ENCODE measurements around the gene MAP7D3. TPM values are rescaled to one million over a fixed set of nuclear protein-coding genes. Genes with fewer than 3 reads are reported as not detected.
A peak's percentile ranks its signal among the peaks of the same experiment; 100 is the strongest.
"Not testable (repeated sequence)": the region's sequence is repeated elsewhere in the genome, so short reads cannot be mapped to it uniquely, and the experiment has no call there.

MAP7D3 gene
- total RNA-seq = 28.1 and 28.6 TPM in 2 replicates

GRCh38 chrX:136251041-136251991, at the start of gene MAP7D3:
Gene MAP7D3 (minus strand): TSS chrX:136251400. CDS start chrX:136251358, 42 bp downstream.
- no peaks in the 10 kb centered on the region for H3K9me3 Mint-ChIP-seq
- peaks cover 13% of the 10 kb centered on the region for H3K4me1 Mint-ChIP-seq (ENCODE audit: low read depth)
- H3K27ac Mint-ChIP-seq = peak within 1 kb of the TSS; percentile 90
- no peaks in the 10 kb centered on the region for H3K27me3 Mint-ChIP-seq (ENCODE audit: low read depth)
- peak within 1 kb of the TSS; percentile 88 for H3K4me3 Mint-ChIP-seq (ENCODE audit: low read depth)
- peaks cover 2% of the 10 kb centered on the region for H3K36me3 Mint-ChIP-seq (ENCODE audit: low read depth)
- intact Hi-C loops (cut with micrococcal nuclease) = loop anchor here (1.0 to 10.0 kb wide), 3 partner anchors 8 to 443 kb away; no protein-coding TSS in a partner anchor
- peak; percentile 58 for DNase-seq (ENCODE audit: low spot score)

DNA sequence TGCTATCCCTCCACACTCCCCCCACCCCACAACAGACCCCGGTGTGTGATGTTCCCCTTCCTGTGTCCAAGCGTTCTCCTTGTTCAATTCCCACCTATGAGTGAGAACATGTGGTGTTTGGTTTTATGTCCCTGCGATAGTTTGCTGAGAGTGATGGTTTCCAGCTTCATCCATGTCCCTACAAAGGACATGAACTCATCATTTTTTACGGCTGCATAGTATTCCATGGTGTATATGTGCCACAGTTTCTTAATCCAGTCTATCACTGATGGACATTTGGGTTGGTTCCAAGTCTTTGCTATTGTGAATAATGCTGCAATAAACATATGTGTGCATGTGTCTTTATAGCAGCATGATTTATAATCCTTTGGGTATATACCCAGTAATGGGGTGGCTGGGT, 49.5 kb upstream of the MAP7D3 start, which contains the start of gene ADGRG4:
ADGRG4 (plus strand) TSS at position 243 of the 400 bp plus-strand sequence. CDS start 7,815 bp downstream, outside the sequence.
- H3K9me3 Mint-ChIP-seq; H3K4me3 Mint-ChIP-seq (ENCODE audit: low read depth); intact Hi-C loops (cut with micrococcal nuclease); H3K27ac Mint-ChIP-seq; H3K36me3 Mint-ChIP-seq (ENCODE audit: low read depth); H3K27me3 Mint-ChIP-seq (ENCODE audit: low read depth); H3K4me1 Mint-ChIP-seq (ENCODE audit: low read depth); DNase-seq (ENCODE audit: low spot score): not testable (repeated sequence)

- DNase-seq (ENCODE audit: low spot score) = no peak
- Mint-ChIP-seq H3K27me3 (ENCODE audit: low read depth) (no peaks in the 10 kb centered on the region), H3K4me3 (ENCODE audit: low read depth) (no peak overlapping the region), H3K4me1 (ENCODE audit: low read depth) (no peaks in the 10 kb centered on the region), H3K27ac (no peak overlapping the region), H3K9me3 (no peaks in the 10 kb centered on the region), H3K36me3 (ENCODE audit: low read depth) (no peaks in the 10 kb centered on the region)
- intact Hi-C loops (cut with micrococcal nuclease) = no loop called here
Observed at GRCh38 chrX:136295380-136295779, 44.2 kb upstream of the MAP7D3 start.

GRCh38 chrX:136292656-136293055, 41.5 kb upstream of the MAP7D3 start:
- Mint-ChIP-seq H3K4me3 (ENCODE audit: low read depth) (no peak overlapping the region), H3K27me3 (ENCODE audit: low read depth) (no peaks in the 10 kb centered on the region), H3K4me1 (ENCODE audit: low read depth) (no peaks in the 10 kb centered on the region), H3K9me3 (no peaks in the 10 kb centered on the region), H3K36me3 (ENCODE audit: low read depth) (no peaks in the 10 kb centered on the region), H3K27ac (no peak overlapping the region)
- DNase-seq (ENCODE audit: low spot score) = no peak
- intact Hi-C loops (cut with micrococcal nuclease) = no loop called here

DNA sequence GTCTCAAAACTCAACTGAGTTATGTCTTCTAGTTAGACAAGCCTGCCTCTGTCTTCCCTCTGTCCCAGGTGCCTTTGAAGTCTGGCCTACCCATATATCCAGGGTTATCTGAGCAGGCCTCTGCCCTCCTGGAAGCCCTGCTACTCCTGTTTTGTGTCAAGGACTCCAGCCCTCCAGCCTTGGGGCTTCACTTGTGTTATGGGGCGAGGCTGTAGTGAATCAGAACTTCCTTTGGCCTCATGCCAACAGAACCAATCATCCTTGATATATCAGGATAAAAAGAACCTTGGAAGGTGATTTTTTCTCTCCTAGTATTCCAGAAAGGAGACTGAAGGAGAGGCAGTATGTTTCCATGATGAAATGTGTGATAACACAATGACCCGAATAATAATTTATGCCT, 40.6 kb upstream of the MAP7D3 start:
- no peaks in the 10 kb centered on the region for H3K36me3 Mint-ChIP-seq (ENCODE audit: low read depth)
- H3K9me3 Mint-ChIP-seq = no peaks in the 10 kb centered on the region
- no peak for DNase-seq (ENCODE audit: low spot score)
- intact Hi-C loops (cut with micrococcal nuclease) = no loop called here
- H3K4me3 Mint-ChIP-seq (ENCODE audit: low read depth) = no peak overlapping the region
- H3K27me3 Mint-ChIP-seq (ENCODE audit: low read depth) = no peaks in the 10 kb centered on the region
- H3K4me1 Mint-ChIP-seq (ENCODE audit: low read depth) = no peaks in the 10 kb centered on the region
- no peak overlapping the region for H3K27ac Mint-ChIP-seq

- H3K4me3 Mint-ChIP-seq (ENCODE audit: low read depth); H3K27ac Mint-ChIP-seq; H3K36me3 Mint-ChIP-seq (ENCODE audit: low read depth); H3K27me3 Mint-ChIP-seq (ENCODE audit: low read depth); intact Hi-C loops (cut with micrococcal nuclease); H3K4me1 Mint-ChIP-seq (ENCODE audit: low read depth); DNase-seq (ENCODE audit: low spot score); H3K9me3 Mint-ChIP-seq: not testable (repeated sequence)
Observed at GRCh38 chrX:136286375-136286774, 35.2 kb upstream of the MAP7D3 start.

DNA sequence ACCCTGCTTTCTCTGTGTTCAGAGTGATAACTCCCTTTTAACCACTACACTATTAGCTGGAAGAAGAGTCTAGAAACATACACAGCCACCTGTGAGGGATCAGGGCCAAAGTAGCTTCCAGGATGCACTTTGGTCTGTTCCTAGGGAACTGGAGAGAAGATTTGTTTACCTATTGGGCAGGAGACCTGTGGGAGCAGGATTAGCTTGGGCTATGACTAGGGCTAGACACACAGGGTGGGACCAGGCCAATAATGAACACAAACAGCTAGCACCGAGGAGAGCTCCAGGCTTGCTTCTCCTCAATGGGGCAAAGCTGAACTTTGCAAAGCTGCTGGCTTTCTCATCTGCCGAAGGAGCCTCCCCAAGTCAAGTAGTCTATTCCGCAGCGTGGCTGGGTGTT, 24.4 kb upstream of the MAP7D3 start:
- H3K27me3 Mint-ChIP-seq (ENCODE audit: low read depth) = no peaks in the 10 kb centered on the region
- no peaks in the 10 kb centered on the region for H3K36me3 Mint-ChIP-seq (ENCODE audit: low read depth)
- no peak overlapping the region for H3K4me3 Mint-ChIP-seq (ENCODE audit: low read depth)
- intact Hi-C loops (cut with micrococcal nuclease) = no loop called here
- H3K4me1 Mint-ChIP-seq (ENCODE audit: low read depth) = peaks cover 10% of the 10 kb centered on the region
- H3K27ac Mint-ChIP-seq = no peak overlapping the region
- no peak for DNase-seq (ENCODE audit: low spot score)
- no peaks in the 10 kb centered on the region for H3K9me3 Mint-ChIP-seq

- H3K4me1 Mint-ChIP-seq (ENCODE audit: low read depth) = peaks cover 10% of the 10 kb centered on the region
- no peak for DNase-seq (ENCODE audit: low spot score)
- H3K9me3 Mint-ChIP-seq = no peaks in the 10 kb centered on the region
- intact Hi-C loops (cut with micrococcal nuclease) = no loop called here
- H3K27ac Mint-ChIP-seq = no peak overlapping the region
- no peaks in the 10 kb centered on the region for H3K27me3 Mint-ChIP-seq (ENCODE audit: low read depth)
- no peak overlapping the region for H3K4me3 Mint-ChIP-seq (ENCODE audit: low read depth)
- no peaks in the 10 kb centered on the region for H3K36me3 Mint-ChIP-seq (ENCODE audit: low read depth)
Observed at GRCh38 chrX:136273986-136274385, 22.8 kb upstream of the MAP7D3 start.

GRCh38 chrX:136272325-136272724, 21.1 kb upstream of the MAP7D3 start:
- intact Hi-C loops (cut with micrococcal nuclease) = no loop called here
- no peak for DNase-seq (ENCODE audit: low spot score)
- Mint-ChIP-seq H3K27me3 (ENCODE audit: low read depth) (no peaks in the 10 kb centered on the region), H3K9me3 (no peaks in the 10 kb centered on the region), H3K36me3 (ENCODE audit: low read depth) (no peaks in the 10 kb centered on the region), H3K4me3 (ENCODE audit: low read depth) (no peak overlapping the region), H3K4me1 (ENCODE audit: low read depth) (peaks cover 12% of the 10 kb centered on the region), H3K27ac (no peak overlapping the region)

- intact Hi-C loops (cut with micrococcal nuclease) = no loop called here
- DNase-seq (ENCODE audit: low spot score) = no peak
- no peak overlapping the region for H3K27ac Mint-ChIP-seq
- H3K9me3 Mint-ChIP-seq = no peaks in the 10 kb centered on the region
- H3K4me3 Mint-ChIP-seq (ENCODE audit: low read depth) = no peak overlapping the region
- H3K27me3 Mint-ChIP-seq (ENCODE audit: low read depth) = no peaks in the 10 kb centered on the region
- no peaks in the 10 kb centered on the region for H3K36me3 Mint-ChIP-seq (ENCODE audit: low read depth)
- H3K4me1 Mint-ChIP-seq (ENCODE audit: low read depth) = peaks cover 10% of the 10 kb centered on the region
Observed at GRCh38 chrX:136271300-136271699, 20.1 kb upstream of the MAP7D3 start.

DNA sequence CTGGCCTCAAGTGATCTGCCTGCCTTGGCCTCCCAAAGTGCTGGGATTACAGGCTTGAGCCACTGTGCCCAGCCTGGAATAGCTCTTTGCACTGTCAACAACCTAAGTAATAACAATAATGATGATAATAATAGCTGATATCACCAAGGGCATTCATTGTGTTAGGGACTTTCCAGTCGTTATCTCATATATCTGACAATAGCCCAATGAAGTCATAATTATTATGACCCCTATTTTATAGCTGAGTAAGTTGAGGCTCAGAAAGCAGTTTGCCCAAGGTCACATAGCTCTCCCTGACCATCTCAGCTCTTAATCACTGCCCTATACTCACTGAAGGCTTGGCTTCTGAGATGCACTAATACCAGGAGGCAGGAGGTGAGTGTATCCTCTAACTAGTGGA, 18.7 kb upstream of the MAP7D3 start:
- H3K4me1 Mint-ChIP-seq (ENCODE audit: low read depth) = peaks cover 4% of the 10 kb centered on the region
- intact Hi-C loops (cut with micrococcal nuclease) = loop anchor here (5.0 to 10.0 kb wide), 3 partner anchors 43 to 243 kb away; no protein-coding TSS in a partner anchor
- no peak for DNase-seq (ENCODE audit: low spot score)
- H3K36me3 Mint-ChIP-seq (ENCODE audit: low read depth) = no peaks in the 10 kb centered on the region
- H3K9me3 Mint-ChIP-seq = no peaks in the 10 kb centered on the region
- H3K27ac Mint-ChIP-seq = no peak overlapping the region
- H3K27me3 Mint-ChIP-seq (ENCODE audit: low read depth) = no peaks in the 10 kb centered on the region
- H3K4me3 Mint-ChIP-seq (ENCODE audit: low read depth) = no peak overlapping the region

GRCh38 chrX:136268051-136269048, 17.1 kb upstream of the MAP7D3 start:
- H3K27me3 Mint-ChIP-seq (ENCODE audit: low read depth) = no peaks in the 10 kb centered on the region
- intact Hi-C loops (cut with micrococcal nuclease) = loop anchor here (5.0 to 10.0 kb wide), 3 partner anchors 41 to 241 kb away; no protein-coding TSS in a partner anchor
- peaks cover 3% of the 10 kb centered on the region for H3K4me1 Mint-ChIP-seq (ENCODE audit: low read depth)
- H3K27ac Mint-ChIP-seq = no peak overlapping the region
- H3K9me3 Mint-ChIP-seq = no peaks in the 10 kb centered on the region
- no peaks in the 10 kb centered on the region for H3K36me3 Mint-ChIP-seq (ENCODE audit: low read depth)
- no peak overlapping the region for H3K4me3 Mint-ChIP-seq (ENCODE audit: low read depth)
- DNase-seq (ENCODE audit: low spot score) = peak; percentile 9

Data from activated T-helper 2 cell treated with anti-CD3 and anti-CD28 coated beads, Interferon-gamma antibody, Interleukin-2, Interleukin-4, amounts not matched to agents 10 μg/mL and 5 μg/mL and 100 μg/mL, durations not matched to agents 14 hours and 24 hours and 36 hours (primary cell).